Left lung (tissue), 10 donors: ENCODE results near the gene HYDIN. TPM values are rescaled to one million over a fixed set of nuclear protein-coding genes. Genes with fewer than 3 reads are reported as not detected.
A peak's percentile ranks its signal among the peaks of the same experiment; 100 is the strongest.
"Not testable (repeated sequence)": the region's sequence is repeated elsewhere in the genome, so short reads cannot be mapped to it uniquely, and the experiment has no call there.

Source experiments
- ATAC-seq: fragments of 200-7000 bp; cut with Tn5 transposase; one replicate; pipeline ENCODE4 v1.9.1; 2020; ENCODE audit warnings: moderate library complexity
- DNase-seq, 4 donors: peaks; one replicate each; pipeline ENCODE4 v3.0.0-alpha.2; 2013 to 2020
- H3K27ac ChIP-seq, 2 donors: fragments of 200-600 bp; sonication (generic) in 1 of 2; one replicate each; pipeline versions ENCODE4 v1.5.0 to v1.8.0; 2020 to 2021
- H3K27me3 ChIP-seq, 2 donors: fragments of 200-600 bp; sonication (generic) in 1 of 2; one replicate each; pipeline versions ENCODE4 v1.5.0 to v1.8.0; 2020 to 2021
- H3K36me3 ChIP-seq, 2 donors: fragments of 200-600 bp; sonication (generic) in 1 of 2; one replicate each; pipeline versions ENCODE4 v1.5.0 to v1.8.0; 2020 to 2021
- H3K4me1 ChIP-seq, 2 donors: fragments of 200-600 bp; one replicate each; pipeline ENCODE4 v1.8.0; 2021
- H3K4me3 ChIP-seq, 2 donors: fragments of 200-600 bp; sonication (generic) in 1 of 2; one replicate each; pipeline versions ENCODE4 v1.5.0 to v1.8.0; 2020 to 2021; ENCODE audit warnings: mild to moderate bottlenecking in 1 of 2
- H3K9me3 ChIP-seq, 2 donors: fragments of 200-600 bp; sonication (generic) in 1 of 2; one replicate each; pipeline versions ENCODE4 v1.5.0 to v1.8.0; 2020 to 2021
- intact Hi-C, 2 donors: fragments of 100-400 bp; cut with DNase I; formaldehyde crosslinking; loops; one replicate each; pipeline versions ENCODE4 v1.11.2 to v1.14.2; 2022
- polyA plus RNA-seq, 6 donors: library from polyadenylated mRNA; unstranded; fragments of 120-200 nt; gene quantifications; one replicate each; pipeline ENCODE4 v1.2.1, GENCODE V29; 2013; ENCODE audit not compliant: insufficient read length in 6 of 6
- total RNA-seq, 2 donors: library from RNA; stranded (reverse); fragmentation: NEBNext Ultra II Directional; extraction: Animal tissue kit (Norgen Biotek cat#: 25700); gene quantifications; one replicate each; pipeline ENCODE4 v1.2.1, GENCODE V29; 2021
- donor health status: DM: no; HTN: yes; CAD: no.
- donor health status: DM: no; HTN: no; CAD: no.

Gene HYDIN
- total and polyA plus RNA-seq, 8 donors: 3.3 to 16.8 (median 12.4) TPM

GRCh38 chr16:71021961-71022537, 208.5 kb downstream of the HYDIN start:
- H3K4me3 ChIP-seq, H3K4me1 ChIP-seq, H3K27ac ChIP-seq, DNase-seq, ATAC-seq, H3K9me3 ChIP-seq, H3K36me3 ChIP-seq, intact Hi-C loops, H3K27me3 ChIP-seq: not testable (repeated sequence)

GRCh38 chr16:71019067-71019682, 211.3 kb downstream of the HYDIN start:
- ATAC-seq: peak; percentile 27
- H3K4me1 ChIP-seq, H3K36me3 ChIP-seq, DNase-seq, H3K9me3 ChIP-seq, H3K27me3 ChIP-seq, intact Hi-C loops, H3K4me3 ChIP-seq, H3K27ac ChIP-seq: not testable (repeated sequence)

DNA sequence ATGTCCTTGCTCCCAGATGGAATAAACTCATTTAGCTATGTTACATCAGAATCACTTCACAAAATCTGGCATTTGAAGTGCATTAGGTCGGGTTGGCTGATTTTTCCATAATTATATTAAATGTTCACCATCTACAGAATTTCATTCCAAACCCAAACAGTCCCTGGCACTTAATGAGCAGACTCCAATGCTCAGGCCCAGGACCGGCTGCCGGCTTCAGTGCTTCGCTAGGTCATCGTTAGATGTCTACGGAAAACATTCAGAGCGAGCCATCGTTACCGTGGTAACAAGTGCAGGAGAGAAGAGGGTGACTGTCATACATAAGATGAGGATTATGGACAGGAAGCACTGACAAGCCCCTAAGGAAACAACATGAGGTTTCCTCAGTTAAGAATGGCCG, 215.1 kb downstream of the HYDIN start:
- DNase-seq, H3K27ac ChIP-seq, H3K27me3 ChIP-seq, ATAC-seq, intact Hi-C loops, H3K9me3 ChIP-seq, H3K4me1 ChIP-seq, H3K4me3 ChIP-seq, H3K36me3 ChIP-seq: not testable (repeated sequence)

GRCh38 chr16:71009440-71010223, 220.9 kb downstream of the HYDIN start:
- H3K9me3 ChIP-seq, DNase-seq, H3K4me1 ChIP-seq, H3K27ac ChIP-seq, H3K36me3 ChIP-seq, H3K27me3 ChIP-seq, ATAC-seq, H3K4me3 ChIP-seq, intact Hi-C loops: not testable (repeated sequence)

GRCh38 chr16:71006516-71006915, 224.0 kb downstream of the HYDIN start:
- DNase-seq, H3K4me3 ChIP-seq, H3K36me3 ChIP-seq, H3K4me1 ChIP-seq, ATAC-seq, H3K27me3 ChIP-seq, H3K9me3 ChIP-seq, intact Hi-C loops, H3K27ac ChIP-seq: not testable (repeated sequence)

- H3K27ac ChIP-seq, H3K4me3 ChIP-seq, H3K4me1 ChIP-seq, H3K27me3 ChIP-seq, H3K36me3 ChIP-seq, intact Hi-C loops, H3K9me3 ChIP-seq: not testable (repeated sequence)
- DNase-seq: peak in 1 of 4 donors; percentile 26
- ATAC-seq: peak; percentile 66
These were observed 230.8 kb downstream of the HYDIN start for GRCh38 chr16:70999735-71000134.

- DNase-seq, ATAC-seq, H3K4me3 ChIP-seq, H3K4me1 ChIP-seq, H3K36me3 ChIP-seq, H3K27ac ChIP-seq, H3K27me3 ChIP-seq, H3K9me3 ChIP-seq, intact Hi-C loops: not testable (repeated sequence)
These were observed 234.7 kb downstream of the HYDIN start for GRCh38 chr16:70995799-70996198.

GRCh38 chr16:70992511-70992910, 238.0 kb downstream of the HYDIN start:
- DNase-seq, H3K36me3 ChIP-seq, H3K4me3 ChIP-seq, H3K9me3 ChIP-seq, intact Hi-C loops, ATAC-seq, H3K27ac ChIP-seq, H3K27me3 ChIP-seq, H3K4me1 ChIP-seq: not testable (repeated sequence)

- H3K4me3 ChIP-seq, intact Hi-C loops, H3K4me1 ChIP-seq, ATAC-seq, H3K27me3 ChIP-seq, H3K9me3 ChIP-seq, DNase-seq, H3K27ac ChIP-seq, H3K36me3 ChIP-seq: not testable (repeated sequence)
These were observed 243.4 kb downstream of the HYDIN start for GRCh38 chr16:70987019-70987715.

- intact Hi-C loops, H3K36me3 ChIP-seq, H3K27me3 ChIP-seq, ATAC-seq, H3K4me3 ChIP-seq, H3K4me1 ChIP-seq, H3K9me3 ChIP-seq, H3K27ac ChIP-seq: not testable (repeated sequence)
- peak in 1 of 4 donors; percentile 1 for DNase-seq
These were observed 245.8 kb downstream of the HYDIN start for GRCh38 chr16:70984675-70985074.

DNA sequence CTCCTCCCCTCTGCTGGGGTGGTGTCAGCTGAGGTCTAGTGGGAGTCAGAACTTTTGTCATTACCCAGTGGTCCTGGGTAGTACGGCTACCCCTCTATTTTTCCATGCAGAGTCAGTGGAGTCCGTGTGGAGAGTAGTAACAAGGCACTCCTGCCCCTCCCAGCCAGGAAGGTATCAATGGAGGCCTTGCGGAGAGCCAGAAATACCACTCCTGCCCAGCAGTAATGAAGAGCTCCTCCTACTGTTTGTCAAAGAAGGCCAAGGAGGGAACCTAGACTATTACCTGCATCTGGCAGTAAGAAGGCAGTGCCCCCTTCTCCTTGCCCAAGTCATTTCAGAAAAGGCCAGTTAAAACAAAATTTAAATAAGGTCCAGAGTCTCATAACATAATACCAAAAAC, 262.2 kb downstream of the HYDIN start:
- ATAC-seq, H3K4me3 ChIP-seq: not testable (repeated sequence)

GRCh38 chr16:70960169-70960568, 270.4 kb downstream of the HYDIN start:
- H3K9me3 ChIP-seq, intact Hi-C loops, DNase-seq, H3K36me3 ChIP-seq, H3K27me3 ChIP-seq, H3K4me1 ChIP-seq, H3K27ac ChIP-seq, ATAC-seq, H3K4me3 ChIP-seq: not testable (repeated sequence)

More for the DNA sequence above, 262.2 kb downstream of the HYDIN start:
- H3K4me1 ChIP-seq, H3K36me3 ChIP-seq, intact Hi-C loops, H3K9me3 ChIP-seq, DNase-seq, H3K27ac ChIP-seq, H3K27me3 ChIP-seq: not testable (repeated sequence)

DNA sequence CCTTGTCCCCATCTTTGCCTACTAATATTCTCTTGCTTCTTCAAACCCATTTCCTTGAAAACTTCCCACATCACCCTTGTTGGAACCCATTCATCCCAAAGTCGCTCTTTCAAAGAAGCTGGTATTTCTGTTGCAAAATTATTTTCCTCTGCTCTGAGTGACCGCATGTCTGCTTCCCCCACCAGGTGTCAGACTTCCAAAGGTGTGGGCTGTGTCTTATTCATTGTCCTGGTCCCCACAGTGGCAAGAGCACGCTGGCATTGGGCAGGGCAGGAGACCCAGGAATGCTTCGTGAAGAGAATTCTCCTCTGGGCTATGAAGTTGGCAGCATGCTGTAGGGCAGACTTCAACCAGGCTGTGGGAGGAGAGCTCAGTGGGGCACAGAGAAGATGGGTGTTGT, 275.6 kb downstream of the HYDIN start:
- H3K27ac ChIP-seq, H3K36me3 ChIP-seq, H3K4me3 ChIP-seq, H3K9me3 ChIP-seq, H3K27me3 ChIP-seq, DNase-seq, H3K4me1 ChIP-seq, intact Hi-C loops, ATAC-seq: not testable (repeated sequence)
